ENCODE measurements around the gene RTN4RL1.
A peak's percentile ranks its signal among the peaks of the same experiment; 100 is the strongest.
"Not testable (repeated sequence)": the region's sequence is repeated elsewhere in the genome, so short reads cannot be mapped to it uniquely, and the experiment has no call there.

The RTN4RL1 gene

DNA sequence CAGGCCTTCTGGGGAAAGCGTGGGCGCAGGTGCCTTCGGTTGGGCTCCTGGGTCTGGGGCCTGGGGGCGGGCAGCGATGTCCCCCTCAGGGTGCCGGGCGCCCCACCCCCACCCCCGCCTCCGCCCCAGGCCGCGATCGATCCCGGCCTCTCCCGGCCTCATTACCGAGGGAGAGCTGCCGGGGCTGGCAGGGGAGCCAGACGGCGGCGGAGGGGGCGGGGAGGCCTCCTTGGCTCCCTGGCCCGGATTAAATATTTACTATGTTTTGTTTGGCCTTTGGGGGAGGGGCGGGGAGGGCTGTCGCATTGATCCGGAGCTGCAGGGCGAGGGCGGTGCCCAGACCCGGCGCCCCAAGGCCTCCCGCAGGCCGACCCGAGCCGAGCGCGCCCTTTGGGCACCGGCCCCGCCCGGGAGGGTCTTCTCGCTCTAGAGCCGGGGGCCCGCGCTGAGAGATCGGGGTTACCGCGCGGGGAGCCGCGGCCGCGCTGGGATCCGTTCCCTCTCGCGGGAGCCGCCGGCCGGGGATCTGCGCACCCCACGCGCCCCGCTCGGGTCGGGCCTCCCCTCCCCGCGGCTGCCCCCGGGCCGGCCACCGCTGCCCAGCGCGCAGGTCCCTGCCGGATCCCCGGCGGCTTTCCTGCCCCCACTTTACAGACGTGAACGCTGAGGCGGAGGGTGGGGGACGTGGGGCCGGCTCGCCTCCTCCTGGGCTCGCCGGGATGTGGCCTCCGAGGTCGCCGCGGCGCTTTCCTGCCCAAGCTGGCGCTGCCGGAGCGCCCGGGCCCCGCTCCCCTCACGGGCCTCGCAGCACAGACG, 27.0 kb downstream of the RTN4RL1 start:
- DNase-seq = no peak

DNA sequence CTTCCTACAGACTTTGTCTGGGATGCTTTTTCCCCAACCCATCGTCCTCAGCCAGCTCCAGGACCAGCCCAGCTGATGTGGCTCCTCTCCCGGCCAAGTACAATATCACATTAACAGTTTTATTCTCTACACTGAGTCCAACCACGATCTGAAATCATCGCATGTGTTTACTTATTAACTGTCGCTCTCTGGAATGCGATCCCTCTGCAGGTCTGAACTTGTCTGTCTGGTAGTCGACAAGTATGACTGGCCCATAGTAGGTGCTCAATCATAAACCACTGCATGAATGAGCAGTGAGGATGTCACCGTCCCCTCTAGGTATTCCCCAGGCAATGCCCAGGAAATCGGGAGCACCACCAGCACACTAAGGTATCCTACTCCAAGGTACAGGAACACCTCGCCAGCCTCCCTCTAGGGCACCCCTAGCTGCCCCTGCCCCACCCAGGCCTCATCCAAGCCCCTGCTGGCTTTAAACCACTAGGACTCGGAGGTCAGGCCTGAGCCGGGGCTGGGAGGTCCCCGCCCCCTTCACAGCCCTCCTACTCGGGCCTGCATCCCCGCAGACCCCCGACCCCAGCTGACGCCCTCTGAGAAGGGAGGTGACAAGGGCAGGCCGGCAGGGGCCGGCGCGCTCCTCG, 27.7 kb downstream of the RTN4RL1 start:
- DNase-seq = peak; percentile 34

DNA sequence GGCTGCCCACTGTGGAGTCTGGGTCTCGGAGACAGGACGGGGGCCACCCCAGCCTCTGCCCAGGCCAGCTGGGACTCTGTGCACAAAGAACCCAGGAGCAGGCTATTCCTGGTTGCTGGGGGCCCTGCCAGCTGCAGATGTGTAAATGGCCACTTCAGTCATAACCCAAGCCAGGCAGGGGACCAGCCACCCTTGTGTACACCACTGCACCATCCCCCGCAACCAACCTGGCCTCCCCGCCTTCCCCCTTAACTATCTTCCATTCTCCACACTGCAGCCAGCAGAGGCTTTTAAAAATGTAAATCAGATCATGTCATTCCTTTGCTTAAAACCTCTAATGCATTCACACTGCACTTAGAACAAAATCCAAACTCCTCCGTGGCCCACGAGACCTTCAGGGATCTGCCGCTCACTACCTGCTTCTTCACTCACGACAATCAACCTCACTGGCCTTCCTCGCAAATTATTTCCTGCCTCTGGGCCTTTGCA, 28.3 kb downstream of the RTN4RL1 start:
- DNase-seq = no peak

DNA sequence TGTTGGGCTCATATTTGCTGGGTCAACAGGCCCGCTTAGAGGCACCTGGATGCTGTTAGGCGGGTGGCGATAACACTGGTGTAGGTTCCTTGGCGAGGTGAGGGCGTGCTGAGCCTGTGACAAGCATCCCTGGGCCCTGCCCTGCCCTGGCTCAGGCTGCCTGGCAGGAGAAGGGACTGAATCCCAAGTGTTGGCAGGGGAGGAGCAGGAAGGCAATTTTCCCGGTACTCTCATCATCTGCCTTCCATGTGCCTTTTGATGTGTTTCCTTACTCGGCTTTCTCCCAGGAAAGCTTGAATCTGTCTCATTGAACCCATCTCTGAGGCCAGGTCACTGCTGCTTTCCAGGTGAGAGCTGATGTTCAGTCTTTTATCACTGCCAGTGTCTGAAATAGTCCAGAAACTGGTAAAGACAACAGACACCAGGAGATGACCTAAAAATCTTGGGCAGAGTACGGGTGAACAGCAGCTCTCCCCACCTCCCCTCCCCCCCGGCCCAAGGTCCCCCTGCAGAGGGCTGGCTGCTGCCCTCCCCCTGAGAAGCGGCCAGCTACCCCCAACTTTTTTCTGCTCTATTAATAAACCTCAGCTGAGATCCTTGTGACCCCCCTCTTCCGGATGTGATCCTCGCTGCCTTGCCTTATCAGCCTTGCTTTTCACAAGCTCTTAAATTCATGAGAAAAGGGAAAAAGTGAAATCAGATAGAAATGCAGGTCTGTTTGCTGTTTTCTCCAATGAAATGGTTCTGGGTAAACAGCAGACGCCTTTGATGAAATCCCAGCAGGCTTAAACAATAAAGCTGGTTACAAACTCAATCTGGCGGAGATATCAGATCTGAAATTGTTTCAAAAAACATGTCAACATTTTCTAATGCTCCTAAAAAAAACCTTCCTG, 29.0 kb downstream of the RTN4RL1 start:
- no peak for DNase-seq

DNA sequence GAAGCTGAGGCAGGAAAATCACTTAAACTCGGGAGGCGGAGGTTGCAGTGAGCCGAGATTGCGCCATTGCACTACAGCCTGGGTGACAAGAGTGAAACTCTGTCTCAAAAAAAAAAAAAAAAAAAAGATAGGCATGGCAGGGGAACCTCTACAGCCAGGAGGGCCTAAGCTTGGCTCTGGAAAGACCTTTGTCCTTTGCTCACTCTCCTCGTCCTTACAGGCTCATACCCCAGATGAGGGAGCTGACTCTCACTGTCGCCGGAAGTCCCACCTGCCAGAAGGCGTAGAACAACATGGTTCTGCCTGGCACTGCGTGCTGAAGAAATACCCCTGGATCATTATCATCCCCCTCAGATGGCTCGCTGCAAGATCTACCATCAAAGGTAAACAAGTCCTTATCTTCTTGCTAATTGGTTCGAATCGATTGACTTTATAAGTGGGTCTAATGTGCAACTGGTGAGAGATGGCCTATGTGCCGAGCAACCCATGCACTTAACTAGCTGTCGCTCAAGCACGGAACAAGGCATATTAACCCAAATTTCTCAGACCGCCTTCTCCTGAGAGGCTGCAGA, 29.7 kb downstream of the RTN4RL1 start:
- no peak for DNase-seq

DNA sequence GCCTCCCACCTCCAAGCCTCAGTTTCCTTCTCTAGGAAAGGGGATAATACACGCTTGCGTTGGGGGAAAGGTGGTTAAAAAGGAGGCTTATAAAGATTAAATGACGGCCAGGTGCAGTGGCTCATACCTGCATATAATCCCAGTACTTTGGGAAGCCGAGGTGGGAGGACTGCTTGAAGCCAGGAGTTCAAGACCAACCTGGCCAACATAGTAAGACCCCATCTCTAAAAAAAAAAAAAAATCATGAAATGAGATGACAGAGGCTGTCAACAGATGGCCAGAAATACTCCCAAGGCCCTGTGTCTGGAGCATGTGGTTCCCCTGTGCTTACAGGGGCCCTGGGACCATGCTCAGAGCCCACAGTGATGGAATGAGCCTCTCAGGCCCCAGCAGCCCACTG, 30.4 kb downstream of the RTN4RL1 start:
- no peak for DNase-seq

DNA sequence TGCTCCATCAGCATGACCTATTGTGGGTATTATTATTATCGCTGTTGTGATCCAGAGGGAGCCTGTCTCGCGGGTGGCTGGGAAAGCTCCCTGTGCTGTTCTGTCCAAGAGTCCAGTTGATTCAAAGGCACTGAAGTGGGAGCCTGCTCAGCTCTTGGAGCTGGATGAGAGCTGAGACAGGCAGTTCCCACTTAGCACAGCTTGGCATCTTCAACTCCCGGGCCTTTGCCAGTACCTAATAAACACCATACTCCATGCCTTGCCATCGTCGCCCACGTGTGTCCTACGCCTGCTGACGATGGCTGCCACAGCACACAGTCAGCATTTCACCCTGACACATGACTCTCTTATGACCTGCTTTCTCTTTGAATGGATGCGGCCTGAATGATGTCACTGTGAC, 32.6 kb downstream of the RTN4RL1 start:
- no peak for DNase-seq

DNA sequence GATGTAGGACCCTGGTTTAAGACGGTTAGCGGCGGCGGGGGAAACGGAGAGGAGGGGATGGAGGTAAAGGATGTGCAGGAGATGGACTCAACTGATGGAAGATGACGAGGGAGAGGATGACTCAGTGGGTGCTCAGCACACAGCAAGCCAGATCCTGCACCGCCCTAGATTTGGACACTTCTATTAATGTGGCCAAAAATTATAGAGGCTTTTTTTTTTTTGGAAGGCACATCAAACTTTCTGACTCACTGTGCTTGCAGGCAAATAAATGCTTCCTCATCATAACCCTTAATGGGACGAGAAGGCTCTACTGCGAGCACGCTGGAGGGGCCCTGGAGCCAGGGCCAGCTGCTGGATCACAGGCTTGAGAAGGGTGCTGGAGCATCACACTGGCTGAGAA, 36.0 kb downstream of the RTN4RL1 start:
- DNase-seq = no peak

DNA sequence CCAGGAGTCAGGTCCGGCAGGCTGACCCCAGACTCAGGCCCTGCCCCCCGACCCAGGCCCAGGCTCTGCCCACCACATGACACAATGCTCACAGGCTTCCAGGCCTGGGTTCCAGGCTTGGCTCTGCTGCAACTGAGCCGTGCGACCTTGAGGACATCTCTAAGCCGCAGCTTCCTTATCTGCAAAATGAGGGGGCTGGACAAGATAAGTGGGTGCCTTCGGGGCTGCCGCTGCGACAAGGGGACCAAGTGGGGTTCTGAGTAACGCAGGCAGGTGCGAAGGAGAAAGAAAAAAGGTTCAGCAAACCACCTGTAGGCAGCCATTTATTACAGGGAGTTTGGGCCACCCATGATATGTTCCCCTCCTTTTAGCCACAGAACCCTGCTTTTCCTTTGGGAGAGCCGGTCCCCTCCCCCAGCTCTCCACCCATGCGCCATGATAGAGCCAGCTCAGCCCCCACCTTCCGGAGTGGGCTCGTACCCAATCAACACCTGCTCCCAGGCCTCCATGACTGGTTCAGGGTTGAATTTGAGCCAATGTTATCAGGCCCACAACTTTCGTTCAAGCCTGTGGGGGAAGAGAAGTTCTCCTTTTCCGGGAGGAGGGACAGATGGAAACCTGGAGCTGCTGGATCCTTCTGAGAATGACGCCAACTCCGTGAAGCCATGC, 38.2 kb downstream of the RTN4RL1 start:
- DNase-seq = no peak

DNA sequence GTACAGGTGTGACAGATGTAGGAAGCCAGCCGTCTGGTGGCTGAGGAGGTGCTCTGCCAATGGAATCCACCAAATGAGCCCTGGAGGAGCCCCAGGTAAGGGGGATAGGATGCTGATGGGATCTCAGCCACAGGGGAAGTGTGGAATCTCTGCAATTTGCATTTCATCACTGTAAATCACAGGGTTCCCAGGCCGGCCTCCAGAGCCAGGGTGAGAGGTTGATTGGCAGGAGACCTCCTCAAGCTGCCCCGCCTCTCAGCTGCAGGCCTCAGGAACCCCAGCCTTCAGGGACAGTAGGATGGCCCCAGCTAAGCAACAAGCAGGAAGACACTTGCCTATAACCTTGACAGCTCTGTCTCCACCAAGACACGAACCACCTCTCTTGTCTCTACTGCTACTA, 39.4 kb downstream of the RTN4RL1 start:
- no peak for DNase-seq

DNA sequence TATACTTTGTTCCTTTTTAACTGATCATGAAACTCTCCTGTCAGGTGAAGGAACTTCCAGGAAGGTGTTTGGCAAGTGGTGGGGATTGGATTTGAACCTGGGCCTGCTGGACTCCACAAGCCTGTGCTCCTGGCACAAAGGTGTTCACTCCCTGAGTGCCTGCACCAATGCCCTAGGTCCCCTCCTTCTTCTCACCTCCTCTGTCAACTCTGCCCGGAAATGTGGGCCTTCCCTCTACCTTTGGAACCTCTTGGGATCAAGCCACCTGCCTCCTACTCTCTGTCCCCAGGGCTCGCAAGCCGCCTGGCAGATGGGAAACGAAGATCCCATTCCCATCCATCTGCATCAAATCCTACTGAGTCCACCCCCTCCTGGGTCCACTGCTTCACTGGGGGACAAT, 40.0 kb downstream of the RTN4RL1 start:
- no peak for DNase-seq

DNA sequence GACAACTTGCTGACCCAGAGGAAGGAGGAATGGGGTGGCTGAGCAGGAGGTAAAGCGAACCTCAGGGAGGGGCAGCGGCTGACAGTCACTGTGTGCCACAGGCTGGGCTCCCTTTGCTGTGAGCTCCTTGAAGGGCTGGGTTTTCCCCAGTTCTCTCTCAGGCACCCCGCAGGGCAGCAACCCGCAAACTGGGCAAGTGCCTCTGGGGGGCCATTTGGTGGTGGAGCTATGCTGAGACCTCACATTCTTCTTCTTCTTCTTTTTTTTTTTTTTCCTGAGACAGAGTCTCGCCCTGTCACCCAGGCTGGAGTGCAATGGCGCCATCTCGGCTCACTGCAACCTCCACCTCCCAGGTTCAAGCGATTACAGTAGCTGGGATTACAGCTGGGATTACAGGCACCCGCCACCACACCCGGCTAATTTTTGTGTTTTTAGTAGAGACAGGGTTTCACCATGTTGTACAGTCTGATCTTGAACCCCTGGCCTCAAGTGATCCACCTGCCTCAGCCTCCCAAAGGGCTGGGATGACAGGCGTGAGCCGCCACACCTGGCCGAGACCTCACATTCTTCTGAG, 42.3 kb downstream of the RTN4RL1 start:
- not testable (repeated sequence) for DNase-seq

DNA sequence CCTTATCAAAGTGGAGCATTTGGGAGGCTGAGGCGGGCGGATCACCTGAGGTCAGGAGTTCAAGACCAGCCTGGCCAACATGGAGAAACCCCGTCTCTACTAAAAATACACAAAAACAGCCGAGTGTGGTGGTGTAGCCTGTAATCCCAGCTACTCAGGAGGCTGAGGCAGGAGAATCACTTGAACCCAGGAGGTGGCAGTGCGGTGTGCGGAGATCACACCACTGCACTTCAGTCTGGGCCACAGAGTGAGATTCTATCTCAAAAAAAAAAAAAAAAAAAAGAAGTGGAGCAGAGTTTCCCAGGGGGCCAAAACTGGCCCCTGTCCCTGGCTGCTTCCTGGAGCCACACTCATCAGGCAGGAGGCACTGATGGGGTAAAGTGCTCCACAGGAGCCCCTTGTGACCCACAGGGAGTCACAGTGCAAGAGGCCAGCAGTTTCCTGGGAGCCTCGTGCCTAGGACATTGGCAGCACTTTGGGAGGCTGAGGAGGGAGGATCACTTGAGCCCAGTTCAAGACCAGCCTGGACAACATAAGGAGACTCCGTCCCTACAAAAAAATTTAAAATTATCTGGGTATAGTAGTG, 44.4 kb downstream of the RTN4RL1 start:
- no peak for DNase-seq

DNA sequence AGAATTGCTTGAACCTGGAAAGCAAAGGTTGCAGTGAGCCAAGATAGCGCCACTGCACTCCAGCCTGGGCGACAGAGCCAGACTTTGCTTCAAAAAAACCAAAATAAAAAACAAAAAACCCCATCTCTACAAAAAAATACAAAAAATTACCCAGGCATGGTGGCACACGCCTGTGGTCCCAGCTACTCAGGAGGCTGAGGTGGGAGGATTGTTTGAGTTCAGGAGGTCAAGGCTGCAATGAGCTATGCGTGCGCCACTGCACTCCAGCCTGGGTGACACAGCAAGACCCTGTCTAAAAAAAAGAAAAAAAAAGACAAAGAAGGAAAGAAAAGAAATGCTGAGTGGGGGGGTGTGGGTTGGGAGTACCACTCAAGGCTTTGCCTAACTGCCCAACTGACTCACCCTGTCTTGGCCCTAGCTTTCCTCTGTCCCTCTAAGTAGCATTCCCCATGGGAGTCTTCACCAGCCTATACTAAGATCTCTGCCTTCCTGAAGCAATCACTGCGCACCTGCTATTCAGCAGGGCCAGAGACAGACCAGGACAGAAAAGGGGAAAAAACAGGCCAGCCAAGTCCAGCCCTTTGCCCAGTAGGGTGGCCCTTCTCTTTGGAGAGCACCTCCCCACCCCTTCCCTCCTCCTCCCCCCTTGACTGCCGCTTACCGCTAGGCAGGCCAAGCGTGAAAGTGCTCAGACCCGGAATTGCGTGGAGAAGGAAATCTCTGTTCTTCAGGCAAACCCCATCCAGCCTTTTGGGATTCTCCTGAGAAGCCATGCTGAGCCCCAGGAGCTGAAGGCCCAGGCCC, 45.8 kb downstream of the RTN4RL1 start:
- no peak for DNase-seq

DNA sequence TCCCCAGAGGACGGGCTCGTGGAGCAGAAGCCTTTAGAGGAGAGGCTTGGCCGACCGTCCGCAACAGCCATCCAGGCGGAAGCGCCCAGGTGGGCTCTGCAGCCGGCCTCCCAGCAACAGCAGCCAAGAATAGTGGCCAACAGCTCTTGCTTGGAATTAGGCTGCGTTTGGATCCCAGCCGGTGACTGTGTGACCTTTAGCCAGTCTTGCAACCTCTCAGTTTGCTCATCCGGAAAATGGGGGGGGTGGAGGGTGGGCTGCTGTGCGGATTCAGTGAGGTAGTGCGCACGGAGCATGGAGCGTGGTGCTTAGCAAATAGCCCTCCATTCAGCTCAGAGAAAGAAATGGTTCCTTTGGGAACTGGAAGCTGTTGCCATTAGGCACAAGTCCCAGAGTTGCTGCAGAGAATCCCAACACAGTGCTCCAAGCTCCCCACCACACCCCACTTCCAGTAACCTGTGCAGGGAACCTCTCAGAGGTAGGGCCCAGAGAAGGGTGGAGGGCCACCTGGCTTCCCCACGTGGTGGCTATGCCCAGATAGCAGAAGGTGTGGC, 46.7 kb downstream of the RTN4RL1 start:
- DNase-seq = no peak

DNA sequence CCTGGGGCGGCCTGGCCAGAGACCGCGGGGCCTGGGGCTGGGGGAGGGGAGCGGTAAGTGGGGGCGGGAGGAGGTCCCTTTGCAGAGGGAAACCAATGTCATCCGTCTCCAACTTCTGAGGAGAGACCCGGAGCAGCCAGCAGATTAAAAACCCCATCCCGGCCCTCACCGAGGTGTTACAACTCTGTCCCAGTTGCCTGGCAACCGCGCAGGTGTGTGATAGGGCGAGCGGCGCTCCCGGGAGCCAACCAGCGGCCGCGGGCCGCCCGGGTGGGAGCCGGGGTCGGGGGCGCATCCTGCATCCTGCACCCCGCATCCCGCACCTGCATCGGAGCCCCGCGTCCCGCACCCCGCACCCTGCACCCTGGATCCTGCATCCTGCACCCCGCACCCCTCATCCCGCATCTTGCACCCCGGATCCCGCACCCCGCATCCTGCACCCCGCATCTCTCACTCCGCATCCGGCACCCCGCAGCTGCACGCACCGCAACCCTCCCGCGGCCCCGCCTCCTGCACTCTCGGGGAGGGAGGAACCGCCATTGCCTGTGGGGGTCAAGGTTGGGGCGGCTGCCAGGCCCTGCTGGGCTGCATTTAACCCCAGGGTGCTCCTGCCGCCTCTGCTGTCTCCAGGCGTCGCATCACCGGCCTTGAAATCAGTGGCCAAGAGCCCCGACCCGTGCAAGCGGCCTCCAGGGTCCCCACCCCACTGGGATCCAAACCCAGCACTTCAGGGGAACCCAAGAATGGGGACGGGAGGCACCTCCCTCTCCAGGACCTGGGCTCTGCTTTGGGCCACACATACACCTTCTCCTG, 47.3 kb downstream of the RTN4RL1 start:
- DNase-seq = no peak

DNA sequence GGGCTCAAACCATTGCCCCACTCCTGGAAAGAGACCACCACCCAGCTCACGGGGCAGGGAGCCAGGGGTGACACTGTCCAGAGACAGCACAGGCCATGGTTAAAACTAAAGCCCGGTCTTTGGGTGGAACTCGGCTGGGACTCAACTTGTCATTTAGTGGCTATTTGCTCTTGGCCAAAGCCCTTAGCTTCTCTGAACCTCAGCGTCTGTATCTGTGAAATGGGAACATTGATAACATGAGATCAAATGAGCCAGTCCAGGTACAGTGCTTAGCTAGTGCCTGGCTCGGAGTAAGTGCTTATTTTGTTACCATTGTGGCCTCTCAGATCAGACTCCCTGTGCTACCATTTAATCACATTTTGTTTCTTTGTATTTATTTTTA, 48.5 kb downstream of the RTN4RL1 start:
- no peak for DNase-seq

DNA sequence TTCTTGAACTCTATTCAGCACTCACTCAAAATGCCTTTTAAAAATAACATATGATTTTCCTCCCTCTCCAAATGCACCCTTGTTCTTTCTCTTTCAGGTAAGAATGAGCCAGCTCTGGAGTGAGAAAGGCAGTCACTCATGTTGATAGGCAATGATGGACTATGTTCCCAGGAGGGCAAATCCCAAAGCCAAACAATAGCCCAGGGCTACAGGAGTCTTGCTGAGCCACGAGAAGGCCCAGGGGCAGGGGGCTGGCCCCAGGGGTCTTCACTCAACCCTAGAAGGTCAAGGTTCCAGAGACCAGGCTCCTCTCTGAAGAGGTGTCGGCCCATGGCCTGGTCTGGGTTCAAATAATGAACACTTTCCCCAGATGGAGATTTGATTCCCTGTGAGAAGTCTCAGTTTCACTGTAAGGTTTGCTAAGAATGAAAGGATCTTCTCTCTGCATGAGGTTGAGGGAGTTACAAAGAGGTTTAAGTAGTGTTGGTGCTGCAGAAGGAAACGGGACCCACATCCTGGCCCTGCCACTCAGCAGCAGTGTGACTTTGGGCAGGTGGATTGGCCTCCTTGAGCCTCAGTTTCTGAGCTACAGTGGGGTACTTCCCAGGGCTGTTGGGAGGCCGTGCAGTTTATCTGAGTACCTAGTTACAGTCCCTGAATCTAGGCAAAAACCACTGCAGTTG, 49.0 kb downstream of the RTN4RL1 start:
- no peak for DNase-seq

DNA sequence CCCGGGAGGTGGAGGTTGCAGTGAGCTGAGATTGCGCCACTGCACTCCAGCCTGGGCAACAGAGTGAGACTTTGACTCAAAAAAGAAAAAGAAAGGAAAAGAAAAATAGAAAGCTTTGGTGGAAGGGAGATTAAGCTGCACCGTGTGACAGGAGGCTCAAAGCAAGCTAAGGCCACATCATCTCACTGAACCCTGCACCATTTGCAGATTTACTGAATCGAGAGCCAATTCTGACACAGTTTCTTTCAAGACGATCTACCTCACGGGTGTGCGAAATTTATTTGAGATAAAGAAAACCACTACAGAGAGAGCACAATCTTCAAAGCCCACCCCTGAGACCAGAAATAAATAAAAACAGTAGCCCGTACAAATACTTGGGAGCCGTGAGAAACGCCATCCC, 49.6 kb downstream of the RTN4RL1 start:
- no peak for DNase-seq

Data from NCI-H526 treated with DMSO at 0.1 percent for 48 hours (cell line).